Gastroesophageal sphincter (tissue), 3 donors: ENCODE results near the gene NCOA6.

Experiments used
- CTCF ChIP-seq, 4 experiments: fragments of 200-600 bp in 2 of 4; fragments of 450-650 bp in 2 of 4; sonication (generic) in 1 of 4; IDR thresholded peaks; one replicate each; pipeline ENCODE4 v1.5.1; 2017 to 2019; ENCODE audit warnings: antibody characterized with exemption in 4 of 4, mild to moderate bottlenecking in 2 of 4, moderate library complexity in 2 of 4
- POLR2A ChIP-seq, 2 donors: fragments of 450-650 bp; IDR thresholded peaks; one replicate each; pipeline ENCODE4 v1.6.1; 2017; ENCODE audit warnings: antibody characterized with exemption in 2 of 2, mild to moderate bottlenecking in 2 of 2, moderate library complexity in 1 of 2

GRCh38 chr20:34774449-34774848 is 51.0 kb downstream of the NCOA6 start:
- TF ChIP-seq POLR2A (IDR thresholded peaks at IDR 0.05) = no peak
- TF ChIP-seq CTCF (IDR thresholded peaks at IDR 0.05) = no peak
